IPS-15b (cell line): ENCODE results near the gene GALNT16.
A peak's percentile ranks its signal among the peaks of the same experiment; 100 is the strongest.
"Not testable (repeated sequence)": the region's sequence is repeated elsewhere in the genome, so short reads cannot be mapped to it uniquely, and the experiment has no call there.

Experiments used
- H3K27me3 ChIP-seq: one replicate; pipeline ENCODE4 v1.6.1; 2013; ENCODE audit warnings: low read length; ENCODE audit not compliant: control insufficient read depth, insufficient read depth
- H3K36me3 ChIP-seq: one replicate; pipeline ENCODE4 v1.6.1; 2013; ENCODE audit warnings: low read length; ENCODE audit not compliant: control insufficient read depth, insufficient read depth
- H3K4me1 ChIP-seq: one replicate; pipeline ENCODE4 v1.6.1; 2013; ENCODE audit warnings: mild to moderate bottlenecking, low read length; ENCODE audit not compliant: control insufficient read depth, insufficient read depth
- H3K4me3 ChIP-seq: one replicate; pipeline ENCODE4 v1.5.1; 2013; ENCODE audit warnings: low read depth, low read length
- H3K9ac ChIP-seq: one replicate; pipeline ENCODE4 v1.6.1; 2013; ENCODE audit warnings: low read depth, mild to moderate bottlenecking, low read length
- H3K9me3 ChIP-seq: one replicate; pipeline ENCODE4 v1.6.1; 2013; ENCODE audit warnings: mild to moderate bottlenecking, low read length; ENCODE audit not compliant: control insufficient read depth, insufficient read depth

Gene GALNT16

DNA sequence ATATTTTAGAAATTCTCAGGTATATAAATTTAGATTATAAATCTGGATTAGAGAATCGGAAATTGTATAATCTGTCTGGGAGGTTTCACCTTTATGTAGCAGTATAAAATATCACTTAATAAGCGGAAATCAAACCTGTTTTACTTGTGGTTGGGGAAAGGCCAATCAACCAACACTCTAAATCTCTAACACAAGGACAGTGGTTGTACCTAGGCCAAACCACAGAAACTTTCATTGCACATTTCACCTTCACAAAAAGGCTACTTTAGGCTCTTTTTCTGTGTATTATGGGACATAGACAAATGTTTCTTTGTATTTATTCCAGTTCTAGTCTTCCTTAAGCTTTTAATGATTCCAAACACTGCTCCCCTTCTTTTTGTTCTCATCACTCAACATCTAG, 118.3 kb downstream of the GALNT16 start:
- H3K27me3 ChIP-seq: no peaks in the 10 kb centered on the region
- H3K9me3 ChIP-seq: no peaks in the 10 kb centered on the region
- peaks cover 4% of the 10 kb centered on the region for H3K36me3 ChIP-seq
- no peaks in the 10 kb centered on the region for H3K4me1 ChIP-seq
- H3K4me3 ChIP-seq: no peak overlapping the region
- no peak overlapping the region for H3K9ac ChIP-seq

DNA sequence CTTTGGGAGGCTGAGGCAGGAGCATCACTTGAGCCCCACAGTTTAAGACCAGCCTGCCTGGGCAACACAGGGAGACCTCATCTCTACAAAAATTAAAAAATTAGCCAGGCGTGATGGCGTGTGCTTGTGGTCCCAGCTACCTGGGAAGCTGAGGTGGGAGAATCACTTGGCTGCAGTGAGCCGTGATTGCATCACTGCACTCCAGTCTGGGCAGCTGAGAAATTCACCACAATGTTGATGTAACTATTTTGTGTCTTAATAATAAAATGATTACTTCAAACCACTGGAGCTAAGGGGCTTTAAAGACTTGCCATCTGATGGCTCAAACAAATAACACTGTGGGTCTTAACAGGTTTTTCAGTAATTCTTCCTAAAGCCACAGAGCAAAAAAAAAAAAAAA, 127.4 kb downstream of the GALNT16 start:
- Histone ChIP-seq H3K27me3 (no peaks in the 10 kb centered on the region), H3K4me1 (peaks cover 5% of the 10 kb centered on the region), H3K9ac (no peak overlapping the region), H3K4me3 (no peak overlapping the region), H3K9me3 (no peaks in the 10 kb centered on the region), H3K36me3 (peaks cover 9% of the 10 kb centered on the region)

DNA sequence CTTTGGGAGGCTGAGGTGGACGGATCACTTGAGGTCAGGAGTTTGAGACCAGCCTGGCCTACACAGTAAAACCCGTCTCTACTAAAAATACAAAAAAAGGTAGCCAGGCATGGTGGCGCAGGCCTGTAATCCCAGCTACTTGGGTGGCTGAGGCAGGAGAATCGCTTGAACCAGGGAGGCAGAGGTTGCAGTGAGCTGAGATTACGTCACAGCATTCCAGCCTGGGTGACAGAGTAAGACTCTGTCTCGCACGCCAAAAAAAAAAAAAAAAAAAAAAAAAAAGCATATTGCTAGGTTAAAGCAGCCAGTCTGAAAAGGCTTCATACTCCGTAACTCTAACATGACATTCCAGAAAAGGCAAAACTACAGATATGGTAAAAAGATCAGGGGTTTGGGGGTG, 131.4 kb downstream of the GALNT16 start:
- H3K27me3 ChIP-seq, H3K9me3 ChIP-seq, H3K9ac ChIP-seq, H3K4me3 ChIP-seq, H3K4me1 ChIP-seq: not testable (repeated sequence)
- peaks cover 28% of the 10 kb centered on the region for H3K36me3 ChIP-seq

DNA sequence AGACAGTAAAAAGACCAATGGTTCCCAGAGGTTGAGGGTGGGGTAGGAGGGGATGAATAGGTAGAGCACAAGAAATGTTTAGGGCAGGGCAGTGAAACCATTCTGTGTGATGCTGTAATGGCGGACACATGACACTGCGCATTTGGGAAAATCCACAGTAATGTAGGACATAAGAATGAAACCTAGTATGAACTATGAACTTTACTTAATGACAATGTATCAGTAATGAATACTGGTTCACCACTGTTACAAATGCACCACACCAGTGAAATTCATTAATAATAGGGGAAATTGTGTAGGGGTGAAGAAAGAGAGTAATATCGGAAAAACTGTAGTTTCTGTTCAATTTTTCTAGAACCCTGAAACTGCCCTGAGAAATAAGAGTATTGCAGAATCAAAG, 132.5 kb downstream of the GALNT16 start:
- peaks cover 5% of the 10 kb centered on the region for H3K4me1 ChIP-seq

DNA sequence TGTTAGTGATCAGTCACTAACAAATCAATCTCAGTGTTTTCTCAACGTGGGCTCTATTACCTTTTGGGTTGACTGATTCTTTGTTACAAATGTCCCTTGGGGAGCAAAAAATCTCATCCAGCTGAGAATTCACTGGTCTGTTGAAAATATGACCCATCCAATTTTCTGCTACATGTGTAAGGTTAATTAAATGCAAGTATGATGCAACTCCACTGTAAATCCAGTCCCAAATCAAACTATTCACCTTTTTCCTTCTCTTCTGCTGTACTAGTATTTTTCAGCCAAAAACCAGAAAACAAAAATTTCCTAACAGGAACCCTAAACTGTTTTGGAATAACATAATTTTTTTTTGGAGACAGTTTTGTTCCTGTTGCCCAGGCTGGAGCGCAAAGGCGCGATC, 136.0 kb downstream of the GALNT16 start:
- Histone ChIP-seq H3K4me3 (no peak overlapping the region), H3K27me3 (no peaks in the 10 kb centered on the region), H3K36me3 (peaks cover 28% of the 10 kb centered on the region), H3K4me1 (peaks cover 3% of the 10 kb centered on the region), H3K9me3 (no peaks in the 10 kb centered on the region), H3K9ac (no peak overlapping the region)

More for the DNA sequence above, 132.5 kb downstream of the GALNT16 start:
- Histone ChIP-seq H3K4me3 (no peak overlapping the region), H3K9ac (no peak overlapping the region), H3K27me3 (no peaks in the 10 kb centered on the region), H3K9me3 (no peaks in the 10 kb centered on the region), H3K36me3 (peaks cover 28% of the 10 kb centered on the region)

DNA sequence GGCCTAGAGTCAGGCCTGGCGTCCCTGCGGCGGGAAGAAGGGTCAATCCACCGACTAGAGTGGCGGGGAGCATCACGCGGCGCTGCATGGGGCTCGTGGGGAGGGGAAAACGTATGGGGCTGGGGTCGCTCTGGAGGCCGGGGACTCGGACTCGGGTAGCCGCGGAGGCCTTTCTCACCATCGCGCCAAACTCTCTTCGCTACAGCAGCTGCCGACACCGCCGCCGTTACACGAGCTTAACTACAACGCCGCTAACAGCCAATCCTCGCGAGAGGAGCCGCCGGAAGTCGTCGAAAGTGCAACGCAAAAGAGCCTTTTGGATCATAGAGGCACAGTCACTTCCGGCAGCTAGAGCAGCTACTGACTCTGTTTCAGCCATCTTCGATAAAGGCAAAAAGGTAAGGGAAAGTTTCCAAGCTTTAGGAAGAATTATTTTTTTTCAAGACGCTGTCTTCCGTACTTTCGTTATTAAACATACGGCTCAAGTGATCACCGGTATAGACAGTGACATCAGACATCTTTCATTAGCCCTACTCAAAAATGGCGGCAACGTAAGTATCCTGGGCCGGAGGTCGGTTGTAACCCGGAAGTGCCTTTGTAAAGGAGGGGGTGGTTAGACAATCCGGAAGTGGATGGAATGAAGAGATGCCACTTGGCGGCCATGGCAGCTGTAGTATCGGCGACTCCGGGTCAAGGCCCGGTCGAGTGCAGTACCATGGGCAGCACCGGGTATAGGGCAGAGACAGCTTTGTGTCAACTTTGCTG, 138.3 kb downstream of the GALNT16 start, which contains the start of the genes ERH and SLC39A9:
Gene ERH, minus strand, starts transcription at position 247 of the 765 bp plus-strand sequence. Its CDS starts 66 bp downstream, at position 181.
Gene SLC39A9, plus strand, starts transcription at position 640 of the 765 bp plus-strand sequence. CDS start 678 bp downstream, outside the sequence.
- Histone ChIP-seq H3K36me3 (peaks cover 22% of the 10 kb centered on the region), H3K27me3 (no peaks in the 10 kb centered on the region), H3K9ac (peak within 1 kb of the TSS; percentile 97), H3K9me3 (no peaks in the 10 kb centered on the region), H3K4me3 (peak within 1 kb of the TSS; percentile 71), H3K4me1 (no peaks in the 10 kb centered on the region)

DNA sequence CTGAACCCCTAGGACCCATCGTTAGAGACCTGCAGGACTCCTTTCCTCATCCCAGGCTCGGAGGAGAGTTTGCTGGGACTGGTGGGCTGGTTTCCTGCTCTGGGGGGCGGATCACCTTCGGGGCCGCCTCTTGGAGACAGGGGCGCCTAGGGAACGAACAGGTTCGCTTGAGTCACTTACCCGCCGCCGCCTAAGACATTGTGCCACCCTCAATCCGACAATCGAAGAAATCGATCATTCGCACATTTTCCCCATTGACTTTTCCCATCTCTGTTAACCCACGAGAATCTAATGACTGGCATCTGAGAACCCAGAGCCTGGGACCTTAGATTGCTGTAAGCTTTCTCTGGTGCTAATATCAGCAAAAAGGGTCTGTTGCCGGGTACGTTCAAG, 138.9 kb downstream of the GALNT16 start:
- no peaks in the 10 kb centered on the region for H3K4me1 ChIP-seq

DNA sequence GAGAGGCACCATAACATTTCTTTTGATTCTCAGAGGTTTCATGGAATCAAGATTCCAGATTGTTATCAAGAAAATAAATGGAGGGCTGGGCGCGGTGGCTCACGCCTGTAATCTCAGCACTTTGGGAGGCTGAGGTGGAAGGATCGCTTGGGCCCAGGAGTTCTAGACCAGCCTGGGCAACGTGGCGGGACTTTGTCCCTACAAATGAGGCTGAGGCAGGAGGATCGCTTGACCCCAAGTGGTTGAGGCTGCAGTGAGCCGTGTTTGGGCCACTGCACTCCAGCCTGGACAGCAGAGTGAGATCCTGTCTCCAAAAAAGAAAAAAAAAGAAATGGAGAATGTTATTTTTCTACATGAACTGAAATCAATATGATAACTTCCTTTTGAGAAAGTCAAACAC, 139.8 kb downstream of the GALNT16 start:
- Histone ChIP-seq H3K36me3 (peaks cover 11% of the 10 kb centered on the region), H3K4me1 (no peaks in the 10 kb centered on the region), H3K27me3 (no peaks in the 10 kb centered on the region), H3K9me3 (no peaks in the 10 kb centered on the region), H3K4me3 (peak overlapping the region; percentile 71), H3K9ac (no peak overlapping the region)

More for the DNA sequence above, 138.9 kb downstream of the GALNT16 start:
- Histone ChIP-seq H3K27me3 (no peaks in the 10 kb centered on the region), H3K9ac (peak overlapping the region; percentile 77), H3K36me3 (peaks cover 16% of the 10 kb centered on the region), H3K4me3 (peak overlapping the region; percentile 71), H3K9me3 (no peaks in the 10 kb centered on the region)

DNA sequence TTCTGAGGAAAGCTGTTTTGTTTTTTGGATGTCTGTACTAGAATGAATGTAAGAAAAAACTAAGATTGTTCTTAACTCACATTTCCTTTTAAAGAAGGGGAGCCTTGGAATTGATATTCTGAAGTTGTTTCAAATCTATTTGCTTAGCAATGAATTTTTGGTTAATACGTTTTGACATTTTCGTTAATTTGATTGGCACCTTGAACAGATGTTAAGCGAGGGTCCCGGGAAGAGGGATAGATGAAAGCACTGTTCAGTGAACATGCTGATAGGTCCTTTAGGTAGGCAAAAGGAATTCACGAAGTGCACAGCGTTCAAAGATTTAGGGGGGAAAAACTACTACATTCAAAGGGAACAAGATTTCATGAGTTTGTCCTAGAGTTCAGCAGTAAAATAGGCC, 140.2 kb downstream of the GALNT16 start:
- H3K9ac ChIP-seq: no peak overlapping the region
- no peaks in the 10 kb centered on the region for H3K27me3 ChIP-seq
- peaks cover 7% of the 10 kb centered on the region for H3K36me3 ChIP-seq
- no peaks in the 10 kb centered on the region for H3K9me3 ChIP-seq
- H3K4me3 ChIP-seq: peak overlapping the region; percentile 71
- no peaks in the 10 kb centered on the region for H3K4me1 ChIP-seq

DNA sequence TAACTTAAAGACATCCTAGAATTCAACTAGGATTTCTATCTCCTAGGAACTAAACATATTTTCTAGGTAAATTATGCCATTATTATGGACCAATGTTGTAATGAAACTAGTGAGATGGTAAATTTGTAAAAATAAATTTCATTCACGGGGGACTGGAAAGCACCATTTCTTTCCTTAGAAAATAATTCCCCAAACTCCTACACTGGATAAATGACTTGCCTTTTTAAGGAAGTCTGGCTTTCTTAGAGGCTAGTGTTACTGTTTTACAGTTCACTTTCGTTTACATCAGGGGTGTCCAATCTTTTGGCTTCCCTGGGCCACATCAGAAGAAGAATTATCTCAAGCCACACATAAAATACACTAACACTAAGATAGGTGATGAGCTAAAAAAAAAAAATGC, 141.9 kb downstream of the GALNT16 start:
- Histone ChIP-seq H3K4me1 (no peaks in the 10 kb centered on the region), H3K36me3 (no peaks in the 10 kb centered on the region), H3K4me3 (no peak overlapping the region), H3K9ac (no peak overlapping the region), H3K9me3 (no peaks in the 10 kb centered on the region), H3K27me3 (no peaks in the 10 kb centered on the region)

DNA sequence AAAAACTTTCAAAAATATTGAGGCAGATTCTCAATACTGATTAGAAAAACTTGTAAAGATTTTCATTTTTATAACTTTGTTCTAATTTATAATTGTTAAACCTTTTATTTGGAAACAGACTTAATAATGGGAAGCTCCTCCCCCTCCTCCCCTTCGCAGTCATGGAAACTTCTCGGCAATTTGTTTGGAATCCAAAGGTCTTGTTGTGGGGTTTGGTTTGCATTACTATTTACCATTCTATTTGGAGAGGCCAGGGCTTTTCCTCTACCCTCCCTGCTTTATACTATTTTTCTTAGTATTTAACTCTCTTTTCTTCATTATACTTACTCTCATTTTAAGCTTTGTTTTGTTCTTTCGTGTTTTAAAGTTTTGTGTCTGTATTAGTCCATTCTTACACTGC, 144.5 kb downstream of the GALNT16 start:
- Histone ChIP-seq H3K4me3 (no peak overlapping the region), H3K9ac (no peak overlapping the region), H3K27me3 (no peaks in the 10 kb centered on the region), H3K4me1 (no peaks in the 10 kb centered on the region), H3K36me3 (no peaks in the 10 kb centered on the region), H3K9me3 (no peaks in the 10 kb centered on the region)

DNA sequence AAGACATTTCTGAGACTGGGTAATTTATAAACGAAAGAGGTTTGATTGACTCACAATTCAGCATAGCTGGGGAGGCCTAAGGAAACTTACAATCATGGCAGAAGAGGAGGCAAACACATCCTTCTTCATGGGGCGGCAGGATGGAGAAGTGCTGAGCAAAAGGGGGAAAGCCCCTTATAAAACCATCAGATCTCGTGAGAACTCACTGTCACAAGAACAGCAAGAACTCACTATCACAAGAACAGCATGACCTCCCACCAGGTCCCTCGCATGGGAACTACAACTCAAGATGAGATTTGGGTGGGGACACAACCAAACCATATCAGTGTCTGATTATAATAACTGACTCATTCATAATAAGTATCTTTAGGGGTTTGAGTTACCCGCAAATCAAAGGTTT, 144.9 kb downstream of the GALNT16 start:
- H3K4me1 ChIP-seq: no peaks in the 10 kb centered on the region
- H3K4me3 ChIP-seq: no peak overlapping the region
- no peaks in the 10 kb centered on the region for H3K36me3 ChIP-seq
- H3K9me3 ChIP-seq: no peaks in the 10 kb centered on the region
- H3K27me3 ChIP-seq: no peaks in the 10 kb centered on the region
- H3K9ac ChIP-seq: no peak overlapping the region
